GM13976 (cell line): ENCODE results near the gene CWC27.

Source experiments
- DNase-seq: peaks from one replicate; pipeline ENCODE4 v3.0.0; 2012; ENCODE audit warnings: low spot score
- CTCF ChIP-seq: IDR thresholded peaks from 2 replicates; pipeline ENCODE4 v1.5.1; 2012; ENCODE audit warnings: borderline replicate concordance, mild to moderate bottlenecking; ENCODE audit not compliant: insufficient read depth; ENCODE audit errors: extremely low read depth, missing control alignments, control extremely low read depth
- in situ Hi-C: fragments of 300-500 bp; cut with MboI; formaldehyde crosslinking; loops from one replicate; pipeline ENCODE4 v1.12.0; 2022; ENCODE audit warnings: low sequenced_read_pairs, mixed read lengths, inconsistent platforms; ENCODE audit not compliant: unreplicated experiment

CWC27 gene

GRCh38 chr5:64746446-64746845 is 22.3 kb upstream of the CWC27 start:
- no peak for DNase-seq
- no peak for TF ChIP-seq CTCF
- in situ Hi-C loops: no loop called here

- no peak for DNase-seq
- TF ChIP-seq CTCF: no peak
- in situ Hi-C loops: no loop called here
These were observed 19.3 kb upstream of the CWC27 start for GRCh38 chr5:64749385-64749784.

GRCh38 chr5:64754066-64754465 is 14.7 kb upstream of the CWC27 start:
- no peak for DNase-seq
- in situ Hi-C loops: no loop called here
- TF ChIP-seq CTCF: no peak

- in situ Hi-C loops: no loop called here
- TF ChIP-seq CTCF: no peak
These were observed 9.8 kb upstream of the CWC27 start for GRCh38 chr5:64758901-64759300.

GRCh38 chr5:64759960-64760660 is 8.6 kb upstream of the CWC27 start:
- in situ Hi-C loops: no loop called here
- DNase-seq: no peak
- no peak for TF ChIP-seq CTCF

More at GRCh38 chr5:64758901-64759300, 9.8 kb upstream of the CWC27 start:
- no peak for DNase-seq

- TF ChIP-seq CTCF: no peak
- no peak for DNase-seq
- in situ Hi-C loops: no loop called here
These were observed 4.7 kb upstream of the CWC27 start for GRCh38 chr5:64763948-64764503.
